Measurements from ENCODE around the gene OR4F15.

The OR4F15 gene

DNA sequence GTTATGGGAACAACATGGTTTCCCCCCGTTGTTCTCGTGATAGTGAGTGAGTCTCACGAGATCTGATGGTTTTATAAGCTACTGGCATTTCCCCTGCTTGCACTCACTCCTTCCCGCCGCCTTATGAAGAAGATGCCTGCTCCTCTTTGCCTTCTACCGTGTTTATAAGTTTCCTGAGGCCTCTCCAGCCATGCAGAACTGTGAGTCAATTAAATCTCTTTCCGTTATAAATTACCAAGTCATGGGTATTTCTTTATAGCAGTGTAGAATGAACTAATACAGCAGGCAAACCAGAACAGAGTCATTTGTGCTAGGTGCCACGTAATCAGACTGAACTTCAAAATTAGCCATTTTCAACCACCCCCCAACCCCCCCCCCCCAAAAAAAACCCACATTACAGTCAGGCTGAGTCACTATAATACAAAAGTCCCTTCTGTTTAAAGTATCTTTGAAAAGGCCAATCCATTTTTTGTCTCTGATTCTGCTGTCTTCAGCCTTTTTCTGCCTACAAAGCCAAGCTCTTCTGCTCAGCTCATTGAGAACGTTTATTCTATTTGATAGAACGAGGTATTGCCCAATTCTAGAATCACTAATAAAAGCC is 4.6 kb upstream of the OR4F15 start:
- TF ChIP-seq, protein P1, sequence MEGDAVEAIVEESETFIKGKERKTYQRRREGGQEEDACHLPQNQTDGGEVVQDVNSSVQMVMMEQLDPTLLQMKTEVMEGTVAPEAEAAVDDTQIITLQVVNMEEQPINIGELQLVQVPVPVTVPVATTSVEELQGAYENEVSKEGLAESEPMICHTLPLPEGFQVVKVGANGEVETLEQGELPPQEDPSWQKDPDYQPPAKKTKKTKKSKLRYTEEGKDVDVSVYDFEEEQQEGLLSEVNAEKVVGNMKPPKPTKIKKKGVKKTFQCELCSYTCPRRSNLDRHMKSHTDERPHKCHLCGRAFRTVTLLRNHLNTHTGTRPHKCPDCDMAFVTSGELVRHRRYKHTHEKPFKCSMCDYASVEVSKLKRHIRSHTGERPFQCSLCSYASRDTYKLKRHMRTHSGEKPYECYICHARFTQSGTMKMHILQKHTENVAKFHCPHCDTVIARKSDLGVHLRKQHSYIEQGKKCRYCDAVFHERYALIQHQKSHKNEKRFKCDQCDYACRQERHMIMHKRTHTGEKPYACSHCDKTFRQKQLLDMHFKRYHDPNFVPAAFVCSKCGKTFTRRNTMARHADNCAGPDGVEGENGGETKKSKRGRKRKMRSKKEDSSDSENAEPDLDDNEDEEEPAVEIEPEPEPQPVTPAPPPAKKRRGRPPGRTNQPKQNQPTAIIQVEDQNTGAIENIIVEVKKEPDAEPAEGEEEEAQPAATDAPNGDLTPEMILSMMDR (IDR thresholded peaks at IDR 0.05; ENCODE audit: low read length, missing control alignments): no peak
- no peak overlapping the region for H3K4me3 ChIP-seq (replicated peaks; ENCODE audit: low read depth, low read length)
- no peak for DNase-seq (ENCODE audit: low read depth)

DNA sequence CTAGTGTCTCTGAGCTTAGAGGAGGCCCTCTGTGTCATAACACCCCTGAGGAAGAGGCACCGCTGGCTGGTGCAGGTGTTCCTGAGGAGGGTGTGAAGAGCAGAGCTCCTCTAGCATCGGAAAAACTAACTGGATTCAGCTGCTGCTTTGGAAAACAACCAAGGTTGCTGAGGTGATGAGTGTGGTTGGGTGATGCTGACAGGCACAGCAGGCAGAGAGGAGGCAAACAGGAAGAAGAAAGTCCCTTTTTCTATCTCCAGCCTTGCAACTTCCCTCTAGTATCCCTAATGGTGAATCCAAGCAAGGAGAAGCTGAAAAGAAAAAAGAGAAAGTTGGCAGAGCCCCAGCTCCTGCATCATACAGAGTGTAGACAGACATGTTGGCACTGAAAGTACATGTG is 3.8 kb upstream of the OR4F15 start:
- TF ChIP-seq, protein P1 (IDR thresholded peaks at IDR 0.05; ENCODE audit: low read length, missing control alignments): no peak
- H3K4me3 ChIP-seq (replicated peaks; ENCODE audit: low read depth, low read length): no peak overlapping the region

DNA sequence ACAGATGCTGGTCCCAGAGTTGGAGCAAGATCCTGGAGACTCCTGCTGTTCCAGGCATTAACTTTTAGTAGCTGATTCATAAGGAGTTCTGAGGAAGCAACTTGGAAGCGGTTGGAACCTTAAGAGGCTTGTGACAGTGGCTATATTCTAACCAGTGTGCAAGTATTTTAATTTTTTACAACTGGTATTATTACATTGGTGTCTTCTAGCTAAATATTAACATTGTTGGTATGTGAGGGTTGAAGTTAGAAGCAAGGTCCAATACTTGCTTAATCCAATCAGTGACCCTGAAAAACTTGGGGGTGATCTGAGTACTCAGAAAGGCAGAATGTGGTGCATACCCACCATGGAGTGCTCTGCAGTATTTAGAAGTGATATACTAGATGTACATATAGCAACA is 1.5 kb upstream of the OR4F15 start:
- TF ChIP-seq, protein P1 (IDR thresholded peaks at IDR 0.05; ENCODE audit: low read length, missing control alignments): no peak
- DNase-seq (ENCODE audit: low read depth): no peak
- no peak overlapping the region for H3K4me3 ChIP-seq (replicated peaks; ENCODE audit: low read depth, low read length)

More for the DNA sequence above, 3.8 kb upstream of the OR4F15 start:
- DNase-seq (ENCODE audit: low read depth): no peak

DNA sequence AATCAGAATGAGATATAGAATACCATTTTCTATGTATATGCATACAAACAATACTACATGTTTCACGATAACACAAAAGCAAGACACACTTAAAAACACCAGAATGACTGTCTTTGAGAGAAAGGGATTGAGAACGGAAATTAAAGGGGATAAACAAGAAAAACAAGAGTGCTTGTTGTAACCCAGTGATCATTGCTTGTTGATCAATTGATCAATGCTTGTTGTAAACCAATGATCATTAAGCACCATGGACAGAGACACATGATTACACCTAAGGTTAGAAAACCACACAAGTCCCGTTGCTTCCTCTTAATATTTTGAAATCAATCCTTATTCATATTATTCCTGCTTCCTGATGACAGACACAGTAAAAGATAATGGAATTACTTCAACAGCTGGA is 1.1 kb upstream of the OR4F15 start:
- DNase-seq (ENCODE audit: low read depth): peak; percentile 3
- TF ChIP-seq, protein P1 (IDR thresholded peaks at IDR 0.05; ENCODE audit: low read length, missing control alignments): no peak
- H3K4me3 ChIP-seq (replicated peaks; ENCODE audit: low read depth, low read length): no peak overlapping the region

DNA sequence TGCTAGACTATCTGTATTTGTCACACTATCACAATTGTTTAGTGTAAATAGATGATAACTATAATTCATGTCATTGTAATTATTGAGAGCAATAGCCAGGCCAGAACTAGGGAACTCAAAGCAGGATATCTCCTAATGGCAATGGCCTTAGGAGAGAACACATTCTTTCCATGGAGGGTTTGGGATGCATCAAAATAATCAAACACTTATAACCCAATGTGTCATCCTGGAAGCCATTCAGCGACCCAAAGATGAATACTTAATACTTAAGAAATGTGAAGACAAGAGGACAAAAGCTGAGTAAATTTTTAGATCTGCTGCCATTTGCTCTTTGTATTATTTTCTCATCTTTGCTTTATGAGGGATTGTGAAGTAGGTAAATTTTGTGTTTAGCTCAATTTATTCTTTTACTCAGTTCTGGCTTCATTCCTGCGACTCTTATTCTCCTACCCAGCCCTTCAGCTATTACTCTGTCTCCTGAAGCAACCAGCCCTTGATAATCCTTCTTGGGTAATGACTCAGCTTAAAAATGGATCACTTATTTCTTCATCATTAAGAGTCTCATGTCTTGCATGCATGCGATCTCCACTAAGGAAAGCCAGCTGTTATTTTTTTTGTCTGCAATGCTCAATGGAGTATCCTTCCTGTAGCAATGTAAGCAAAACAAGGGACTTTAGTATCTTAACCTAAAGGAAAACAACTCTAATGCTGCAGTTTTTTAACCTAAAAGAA is 2.0 kb downstream of the OR4F15 start:
- TF ChIP-seq, protein P1 (IDR thresholded peaks at IDR 0.05; ENCODE audit: low read length, missing control alignments): no peak
- no peak overlapping the region for H3K4me3 ChIP-seq (replicated peaks; ENCODE audit: low read depth, low read length)
- DNase-seq (ENCODE audit: low read depth): no peak

DNA sequence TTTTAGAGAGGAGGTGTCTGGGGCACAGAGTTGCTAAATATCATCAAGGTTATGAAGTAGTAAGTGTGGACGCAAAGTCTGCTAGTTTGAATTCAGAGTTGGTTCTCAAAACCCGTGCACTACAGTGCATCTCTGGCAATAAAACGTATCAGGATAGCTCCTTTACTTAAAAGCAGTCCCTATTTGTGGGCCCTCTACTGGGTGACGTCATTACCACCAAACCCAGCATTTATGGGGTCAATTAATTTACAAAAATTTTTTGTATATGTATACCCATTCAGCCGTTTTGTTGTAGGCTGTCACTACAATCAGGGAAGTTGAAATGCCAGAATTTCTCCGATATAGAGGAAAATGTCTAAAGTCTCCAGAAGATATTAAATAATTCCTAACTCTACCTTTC is 8.8 kb downstream of the OR4F15 start:
- H3K4me3 ChIP-seq (replicated peaks; ENCODE audit: low read depth, low read length): no peak overlapping the region
- no peak for DNase-seq (ENCODE audit: low read depth)
- TF ChIP-seq, protein P1 (IDR thresholded peaks at IDR 0.05; ENCODE audit: low read length, missing control alignments): no peak

DNA sequence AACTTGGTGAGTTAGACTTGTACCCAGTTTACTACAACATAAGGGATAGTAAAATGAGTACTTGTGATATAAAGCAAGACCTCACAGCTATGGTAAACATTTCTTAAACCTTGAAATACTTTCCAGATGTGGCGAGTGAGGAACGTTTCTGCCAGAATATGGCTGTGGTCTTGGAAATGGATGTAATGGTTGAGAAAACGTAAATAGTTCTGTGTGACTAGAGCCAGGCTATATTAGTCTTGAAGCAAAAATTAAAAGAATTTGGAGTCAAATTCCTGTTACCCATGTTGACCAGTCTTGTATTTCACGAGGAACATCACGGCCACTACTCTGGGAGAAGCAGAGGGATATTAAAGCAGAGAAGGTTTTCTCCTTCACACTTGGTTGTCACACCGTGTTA is 15.3 kb downstream of the OR4F15 start:
- TF ChIP-seq, protein P1 (IDR thresholded peaks at IDR 0.05; ENCODE audit: low read length, missing control alignments): no peak
- H3K4me3 ChIP-seq (replicated peaks; ENCODE audit: low read depth, low read length): no peak overlapping the region
- no peak for DNase-seq (ENCODE audit: low read depth)
